ENCODE data around the gene GAS2L3. TPM values are rescaled to one million over a fixed set of nuclear protein-coding genes. Genes with fewer than 3 reads are reported as not detected.

The GAS2L3 gene
- total RNA-seq, 1 donor from 2014 or later = 55.1 TPM

DNA sequence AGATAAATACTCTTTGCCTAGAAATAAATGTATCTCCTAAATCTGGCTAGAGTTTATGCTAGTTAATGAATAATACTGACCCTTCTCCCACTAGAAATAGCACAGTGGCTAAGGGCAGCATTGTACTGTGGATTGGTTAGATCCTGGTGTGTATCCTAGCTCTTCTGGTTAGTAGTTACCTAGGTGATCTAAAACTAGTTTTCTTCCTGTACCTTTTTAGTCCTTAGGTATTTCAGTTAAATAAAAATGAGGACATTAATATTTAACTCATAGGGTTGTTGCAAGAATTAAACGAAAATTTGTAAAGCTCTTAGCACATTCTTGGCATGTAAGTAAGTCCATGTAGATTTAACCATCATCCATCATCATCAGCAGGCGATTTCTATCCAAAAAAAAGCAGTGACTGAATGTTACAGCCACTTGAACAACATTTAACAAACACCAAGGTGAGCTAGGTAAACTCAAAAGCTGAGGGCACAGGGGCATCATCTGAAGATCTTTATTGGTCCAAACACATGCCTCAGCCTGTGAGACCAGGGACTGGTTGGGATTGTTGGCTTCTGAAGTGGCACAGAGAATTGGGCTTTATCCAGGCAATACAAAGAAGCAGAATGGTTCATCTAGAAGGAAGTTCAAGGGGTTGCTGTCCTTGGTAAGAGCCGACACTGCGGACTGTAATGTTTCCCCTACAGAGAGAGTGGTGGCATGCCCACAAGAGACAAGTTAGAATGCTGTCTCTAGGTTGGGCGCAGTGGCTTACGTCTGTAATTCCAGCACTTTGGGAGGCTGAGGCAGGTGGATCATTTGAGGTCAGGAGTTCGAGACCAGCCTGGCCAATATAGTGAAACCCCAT, 100.8 kb downstream of the GAS2L3 start:
- Mint-ChIP-seq H3K4me1 (ENCODE audit: low read depth) (peaks cover 6% of the 10 kb centered on the region), H3K4me3 (ENCODE audit: low read depth) (no peak overlapping the region), H3K27ac (no peak overlapping the region), H3K27me3 (peaks cover 14% of the 10 kb centered on the region), H3K36me3 (ENCODE audit: insufficient read depth) (no peaks in the 10 kb centered on the region), H3K9me3 (ENCODE audit: low read depth) (no peaks in the 10 kb centered on the region)
- TF ChIP-seq, protein P1, sequence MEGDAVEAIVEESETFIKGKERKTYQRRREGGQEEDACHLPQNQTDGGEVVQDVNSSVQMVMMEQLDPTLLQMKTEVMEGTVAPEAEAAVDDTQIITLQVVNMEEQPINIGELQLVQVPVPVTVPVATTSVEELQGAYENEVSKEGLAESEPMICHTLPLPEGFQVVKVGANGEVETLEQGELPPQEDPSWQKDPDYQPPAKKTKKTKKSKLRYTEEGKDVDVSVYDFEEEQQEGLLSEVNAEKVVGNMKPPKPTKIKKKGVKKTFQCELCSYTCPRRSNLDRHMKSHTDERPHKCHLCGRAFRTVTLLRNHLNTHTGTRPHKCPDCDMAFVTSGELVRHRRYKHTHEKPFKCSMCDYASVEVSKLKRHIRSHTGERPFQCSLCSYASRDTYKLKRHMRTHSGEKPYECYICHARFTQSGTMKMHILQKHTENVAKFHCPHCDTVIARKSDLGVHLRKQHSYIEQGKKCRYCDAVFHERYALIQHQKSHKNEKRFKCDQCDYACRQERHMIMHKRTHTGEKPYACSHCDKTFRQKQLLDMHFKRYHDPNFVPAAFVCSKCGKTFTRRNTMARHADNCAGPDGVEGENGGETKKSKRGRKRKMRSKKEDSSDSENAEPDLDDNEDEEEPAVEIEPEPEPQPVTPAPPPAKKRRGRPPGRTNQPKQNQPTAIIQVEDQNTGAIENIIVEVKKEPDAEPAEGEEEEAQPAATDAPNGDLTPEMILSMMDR (IDR thresholded peaks at IDR 0.05; ENCODE audit: unreplicated experiment) = no peak
- no peak for DNase-seq (ENCODE audit: low spot score, unreplicated experiment)

Other genes with a start within 250 kb of the GAS2L3 start
- 1.2 and 1.5 TPM in 2 replicates for gene SLC17A8, start 216.6 kb upstream of the GAS2L3 start, total RNA-seq
- gene NR1H4, start 99.8 kb upstream of the GAS2L3 start, total RNA-seq = not detected in 2 replicates
- 0.38 and 0.95 TPM in 2 replicates for gene ANO4, start 221.1 kb downstream of the GAS2L3 start, total RNA-seq

All from progenitor cell of endocrine pancreas (in vitro differentiated cells).